ENCODE data around the gene POLR3B. TPM values are rescaled to one million over a fixed set of nuclear protein-coding genes. Genes with fewer than 3 reads are reported as not detected.

Gene POLR3B
- total and polyA plus RNA-seq, 9 of the 15 experiments (the other 6 are each of a cell fraction or from before 2014, with no cell fraction given), result 7.6 to 17.9 (median 14.4) TPM

DNA sequence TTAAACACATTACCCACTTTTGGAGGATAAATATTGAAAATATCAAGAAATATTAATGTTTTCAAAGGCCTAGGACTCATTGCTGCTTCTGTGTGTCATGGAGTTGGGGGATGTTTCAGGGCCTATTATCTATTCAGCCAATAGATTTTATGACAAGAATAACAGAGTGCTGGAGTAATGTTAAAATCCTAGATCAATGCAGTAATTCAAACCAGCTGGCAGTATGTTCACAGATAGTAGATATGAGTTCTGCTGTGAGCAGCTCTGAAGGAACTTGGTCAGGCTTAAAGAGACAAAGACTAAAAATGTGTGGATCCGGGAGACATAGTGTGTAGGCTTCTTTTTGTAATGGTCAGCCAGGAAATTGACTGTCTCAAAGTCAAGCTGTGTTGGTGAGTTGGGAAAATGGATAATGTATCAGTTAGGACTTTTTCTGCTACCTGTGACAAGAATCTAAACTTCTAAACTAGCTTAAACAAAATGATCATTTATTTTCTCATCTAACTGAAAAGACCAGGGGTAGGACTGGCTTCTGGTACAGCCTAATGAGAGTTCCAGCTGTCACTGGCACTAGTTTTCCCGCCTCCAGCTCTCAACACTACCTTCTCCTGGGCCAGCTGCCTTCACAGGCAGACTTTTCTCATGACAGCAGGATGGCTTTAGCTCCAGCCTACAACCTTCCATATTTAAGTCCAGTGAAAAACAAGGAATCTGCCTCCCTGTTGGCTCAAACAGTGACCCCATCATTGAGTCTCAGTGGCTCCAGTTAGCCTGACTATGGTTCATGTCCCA is 16.3 kb upstream of the POLR3B start:
- CTCF ChIA-PET (ENCODE audit: low intra/inter-chr PET ratio), result no interaction called here
- 6% methylated on average over 2 of the region's 2 CpGs for WGBS (ENCODE audit: insufficient coverage, low coverage, missing lambda C conversion rate)
- no peak for ATAC-seq
- Histone ChIP-seq H3K27ac (ENCODE audit: extremely low read depth, low read depth, low read length) (no peak overlapping the region), H3K36me3 (ENCODE audit: control insufficient read depth, insufficient read depth, low read length) (no peaks in the 10 kb centered on the region), H4K20me1 (replicated peaks; ENCODE audit: control insufficient read depth, insufficient read depth, low read length) (no peaks in the 10 kb centered on the region), H3K27me3 (ENCODE audit: control insufficient read depth in 2 of 2, insufficient read depth in 2 of 2, low read length in 2 of 2) (no peaks in the 10 kb centered on the region), H3K9me1 (ENCODE audit: control insufficient read depth, insufficient read depth, low read length) (no peaks in the 10 kb centered on the region), H2AFZ (ENCODE audit: low read depth, low read length) (no peak overlapping the region), H3K79me2 (ENCODE audit: control insufficient read depth, insufficient read depth, low read length) (no peaks in the 10 kb centered on the region), H3K9ac (ENCODE audit: insufficient read depth in 1 of 2, low read depth in 2 of 2, low read length in 2 of 2) (no peak overlapping the region), H3K4me1 (replicated peaks in 1 of 2; ENCODE audit: control insufficient read depth in 2 of 2, insufficient read depth in 2 of 2, low read length in 2 of 2) (no peaks in the 10 kb centered on the region), H3K4me3 (no peak overlapping the region), H3K9me3 (replicated peaks; ENCODE audit: control insufficient read depth, insufficient read depth, low read depth, low read length) (no peaks in the 10 kb centered on the region), H3K4me2 (ENCODE audit: insufficient read depth, low read length) (no peak overlapping the region)
- FAIRE-seq, result no peak
- intact Hi-C loops (cut with micrococcal nuclease), result loop anchor here (5.0 kb wide), 1 partner anchor 59 kb away; no protein-coding TSS in a partner anchor
- no peak for DNase-seq (ENCODE audit: extremely low read depth in 1 of 4, low spot score in 3 of 4)
- no TSS peak for BruUV-seq (replicated peaks)
- POLR2A ChIA-PET, result interaction anchor here (0.7 to 2.0 kb wide), 3 partner anchors 16 to 20 kb away, joined by 4 to 7 read pairs (median 4); no protein-coding TSS in a partner anchor
- TF ChIP-seq MCM3 (IDR thresholded peaks at IDR 0.05), result no peak
- no peak for TF ChIP-seq FOXJ2 (tag; IDR thresholded peaks at IDR 0.05)
- no peak for TF ChIP-seq FOS (IDR thresholded peaks at IDR 0.05; ENCODE audit: extremely low read depth, insufficient read length)
- no peak for TF ChIP-seq YY1 (IDR thresholded peaks at IDR 0.05; ENCODE audit: borderline replicate concordance in 1 of 3, control insufficient read depth in 1 of 3, extremely low read depth in 1 of 3, insufficient read depth in 3 of 3, insufficient read length in 1 of 3, insufficient replicate concordance in 2 of 3, low read depth in 1 of 3, low read length in 2 of 3)
- TF ChIP-seq FIP1L1 (IDR thresholded peaks at IDR 0.05; ENCODE audit: low read depth, low read length, poor library complexity, severe bottlenecking), result no peak
- TF ChIP-seq POLR2AphosphoS5 (IDR thresholded peaks at IDR 0.05; ENCODE audit: control insufficient read depth, insufficient read depth, low read depth, low read length), result no peak
- no peak for TF ChIP-seq SIX5 (IDR thresholded peaks at IDR 0.05; ENCODE audit: borderline replicate concordance in 1 of 2, insufficient read depth in 1 of 2, low read depth in 1 of 2, low read length in 2 of 2)
- TF ChIP-seq ZSCAN32 (CRISPR knock-in tag; IDR thresholded peaks at IDR 0.05), result no peak
- TF ChIP-seq U2AF2 (optimal IDR thresholded peaks at IDR 0.05; ENCODE audit: low read depth, low read length), result no peak
- in situ Hi-C loops (cut with MboI), result no loop called here

Data from K562 (cell line).